Spinal cord (tissue), 10 donors: Measurements from ENCODE around the gene SERBP1. TPM values are rescaled to one million over a fixed set of nuclear protein-coding genes. Genes with fewer than 3 reads are reported as not detected.

Source experiments
- DNase-seq, 6 donors: peaks; one replicate each; pipeline versions ENCODE4 v3.0.0 to v3.0.0-alpha.2; 2013 to 2015; ENCODE audit warnings: low spot score in 6 of 6, low read depth in 4 of 6
- H3K27ac ChIP-seq: one replicate; pipeline ENCODE4 v1.5.1; 2013; ENCODE audit warnings: low read depth, low read length, control low read depth
- H3K27me3 ChIP-seq: one replicate; pipeline ENCODE4 v1.6.1; 2013; ENCODE audit warnings: low read length; ENCODE audit not compliant: control insufficient read depth, insufficient read depth
- H3K36me3 ChIP-seq: one replicate; pipeline ENCODE4 v1.6.1; 2013; ENCODE audit warnings: low read length; ENCODE audit not compliant: control insufficient read depth, insufficient read depth
- H3K4me1 ChIP-seq: one replicate; pipeline ENCODE4 v1.6.1; 2013; ENCODE audit warnings: low read length; ENCODE audit not compliant: control insufficient read depth, insufficient read depth
- H3K4me3 ChIP-seq: one replicate; pipeline ENCODE4 v1.5.1; 2013; ENCODE audit warnings: low read depth, low read length, control low read depth
- H3K9me3 ChIP-seq: one replicate; pipeline ENCODE4 v1.6.1; 2013; ENCODE audit warnings: low read length; ENCODE audit not compliant: control insufficient read depth, insufficient read depth
- WGBS: methylation state at CpG from one replicate; pipeline ENCODE4 v1.1.5; 2013; ENCODE audit warnings: missing lambda C conversion rate; ENCODE audit not compliant: insufficient coverage; 5-methylcytosine and 5-hydroxymethylcytosine counted together
- long read RNA-seq, 4 donors: transcript quantifications; one replicate each; lab custom pipeline, GENCODE V29; 2026
- polyA plus RNA-seq, 2 donors: library from polyadenylated mRNA; unstranded; fragments of 120-200 nt; gene quantifications; one replicate each; pipeline ENCODE4 v1.2.1, GENCODE V29; 2013; ENCODE audit not compliant: insufficient read length in 2 of 2
- total RNA-seq, 2 donors: library from RNA; depleted of rRNA in 1 of 2; stranded (reverse); fragments of 120-200 nt in 1 of 2; fragments of >200 nt in 1 of 2; gene quantifications; one replicate each; pipeline versions ENCODE4 v1.2.3 to v1.2.4, GENCODE V29; 2013 to 2014
- donor health status: healthy.

Gene SERBP1
- total RNA-seq = 100 to 1,000 TPM; 161 to 162 TPM
- polyA plus RNA-seq = 100 to 1,000 TPM; 238 to 267 TPM
- long read RNA-seq, donor 1, full-length matches to known transcripts = 108 of 182 reads
- long read RNA-seq, donor 1, partial matches to known transcripts = 74 of 182 reads
- long read RNA-seq, donor 1, other reads (novel, unspliced or antisense) = 0 of 182 reads
- long read RNA-seq, donor 2, full-length matches to known transcripts = 27 of 56 reads
- long read RNA-seq, donor 2, partial matches to known transcripts = 29 of 56 reads
- long read RNA-seq, donor 2, other reads (novel, unspliced or antisense) = 0 of 56 reads
- long read RNA-seq, donor 3, full-length matches to known transcripts = 41 of 116 reads
- long read RNA-seq, donor 3, partial matches to known transcripts = 75 of 116 reads
- long read RNA-seq, donor 3, other reads (novel, unspliced or antisense) = 0 of 116 reads
- long read RNA-seq, donor 4, full-length matches to known transcripts = 120 of 310 reads
- long read RNA-seq, donor 4, partial matches to known transcripts = 190 of 310 reads
- long read RNA-seq, donor 4, other reads (novel, unspliced or antisense) = 0 of 310 reads

DNA sequence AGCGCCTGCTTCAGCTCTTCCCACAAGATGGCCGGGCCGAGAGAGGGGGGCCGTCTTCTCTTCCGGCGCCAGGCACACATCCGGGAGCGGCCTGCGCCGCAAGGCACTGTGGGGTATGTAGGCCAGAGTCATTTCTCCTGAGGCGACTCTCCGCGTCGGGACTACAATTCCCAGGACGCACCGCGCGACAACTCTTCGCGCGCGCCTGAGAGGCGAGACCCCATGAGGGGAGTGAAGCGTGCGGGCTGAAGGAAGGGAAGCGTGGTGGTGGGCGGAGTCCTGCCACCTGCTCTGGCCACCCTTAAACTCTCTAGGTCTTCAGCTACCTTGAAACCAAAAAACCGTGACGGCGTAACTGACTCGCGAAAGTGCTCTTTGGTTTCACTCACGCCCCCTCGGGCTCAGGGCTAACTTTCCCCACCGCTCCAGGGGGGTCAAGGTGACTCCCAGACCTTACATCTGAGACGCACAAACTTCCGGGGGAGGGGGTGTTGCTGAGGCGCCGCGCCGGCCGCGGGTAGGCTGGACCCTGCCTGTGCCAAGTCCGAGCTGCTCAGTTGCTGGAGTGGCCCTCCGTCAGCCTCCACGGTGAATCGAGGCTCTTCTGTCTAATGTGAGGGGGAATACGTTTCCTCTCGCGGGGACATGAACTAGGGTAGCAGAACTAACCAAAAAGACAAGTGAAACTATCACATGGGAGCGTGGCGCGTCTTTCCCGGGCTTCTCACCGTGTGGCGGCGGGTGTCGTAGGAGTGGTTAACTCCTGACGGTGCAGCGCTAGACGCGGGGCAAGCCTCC, at the start of gene SERBP1:
Gene SERBP1 (minus strand): TSS at position 45 of the 798 bp plus-strand sequence. CDS start 102 bp downstream, outside the sequence.
- peak within 1 kb of the TSS; percentile 93 for H3K27ac ChIP-seq
- H3K36me3 ChIP-seq = peaks cover 3% of the 10 kb centered on the region
- under 1% methylated on average over 46 of the region's 62 CpGs for WGBS
- H3K9me3 ChIP-seq = no peaks in the 10 kb centered on the region
- peak; percentile 91 to 99 (median 94) for DNase-seq
- no peaks in the 10 kb centered on the region for H3K27me3 ChIP-seq
- H3K4me1 ChIP-seq = peaks cover 4% of the 10 kb centered on the region
- H3K4me3 ChIP-seq = peak within 1 kb of the TSS; percentile 98

DNA sequence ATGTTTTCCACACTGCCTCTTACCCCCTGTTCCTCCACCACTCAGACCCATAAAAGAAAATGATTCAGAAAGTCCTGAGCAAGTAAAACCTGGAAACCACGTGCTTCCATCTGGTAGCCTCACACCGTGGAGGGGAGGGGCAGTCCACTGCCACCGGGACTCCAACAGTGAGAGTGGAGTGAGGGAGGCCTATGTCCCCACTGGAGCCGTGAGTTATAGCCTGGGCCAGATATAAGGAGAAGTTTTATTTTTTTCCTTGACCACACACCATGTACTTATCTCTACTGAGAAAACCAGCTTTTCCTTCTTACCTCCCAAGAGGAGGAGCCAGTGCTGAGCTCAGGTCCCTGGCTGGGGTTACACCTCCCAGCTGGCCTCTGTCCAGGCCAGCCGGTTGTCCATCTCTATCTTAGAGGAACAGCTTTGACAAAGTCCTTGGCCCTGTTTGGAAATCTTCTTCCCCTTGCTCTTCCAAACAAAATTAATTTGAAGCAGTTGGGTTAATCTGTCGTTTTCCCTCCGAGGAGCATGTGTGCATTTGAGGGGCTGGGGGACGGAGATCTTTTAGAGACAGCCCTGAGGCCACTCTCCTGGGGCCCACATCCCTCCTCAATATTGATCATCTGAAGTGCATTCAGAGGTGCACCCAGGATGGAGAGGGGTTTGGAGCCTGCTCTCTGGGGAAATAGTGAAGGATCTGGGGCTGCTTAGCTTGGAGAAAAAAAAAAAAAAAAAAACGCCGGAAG, 49.1 kb upstream of the SERBP1 start:
- H3K4me3 ChIP-seq = no peak overlapping the region
- WGBS = 37% methylated on average over 4 of the region's 10 CpGs
- no peaks in the 10 kb centered on the region for H3K36me3 ChIP-seq
- no peaks in the 10 kb centered on the region for H3K9me3 ChIP-seq
- no peak for DNase-seq
- H3K27ac ChIP-seq = peak overlapping the region; percentile 25
- peaks cover 3% of the 10 kb centered on the region for H3K4me1 ChIP-seq
- no peaks in the 10 kb centered on the region for H3K27me3 ChIP-seq

DNA sequence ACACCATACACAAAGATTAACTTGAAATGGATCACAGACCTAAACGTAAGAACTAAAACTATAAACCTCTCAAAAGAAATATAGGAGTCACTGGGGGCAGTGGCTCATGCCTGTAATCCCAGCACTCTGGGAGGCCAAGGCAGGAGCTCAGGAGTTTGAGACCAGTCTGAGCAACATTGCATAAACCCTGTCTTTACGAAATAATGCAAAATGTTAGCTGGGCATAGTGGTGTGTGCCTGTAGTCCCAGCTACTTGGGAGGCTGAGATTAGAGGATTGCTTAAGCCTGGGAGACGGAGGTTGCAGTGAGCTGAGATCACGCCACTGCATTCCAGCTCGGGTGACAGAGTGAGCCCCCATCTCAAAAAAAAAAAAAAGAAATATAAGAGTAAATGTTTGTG, 46.7 kb upstream of the SERBP1 start:
- no peak overlapping the region for H3K4me3 ChIP-seq
- H3K27ac ChIP-seq = no peak overlapping the region
- 87% methylated on average over 2 of the region's 5 CpGs for WGBS
- H3K36me3 ChIP-seq = no peaks in the 10 kb centered on the region
- H3K27me3 ChIP-seq = no peaks in the 10 kb centered on the region
- H3K9me3 ChIP-seq = no peaks in the 10 kb centered on the region
- H3K4me1 ChIP-seq = peaks cover 3% of the 10 kb centered on the region
- no peak for DNase-seq

DNA sequence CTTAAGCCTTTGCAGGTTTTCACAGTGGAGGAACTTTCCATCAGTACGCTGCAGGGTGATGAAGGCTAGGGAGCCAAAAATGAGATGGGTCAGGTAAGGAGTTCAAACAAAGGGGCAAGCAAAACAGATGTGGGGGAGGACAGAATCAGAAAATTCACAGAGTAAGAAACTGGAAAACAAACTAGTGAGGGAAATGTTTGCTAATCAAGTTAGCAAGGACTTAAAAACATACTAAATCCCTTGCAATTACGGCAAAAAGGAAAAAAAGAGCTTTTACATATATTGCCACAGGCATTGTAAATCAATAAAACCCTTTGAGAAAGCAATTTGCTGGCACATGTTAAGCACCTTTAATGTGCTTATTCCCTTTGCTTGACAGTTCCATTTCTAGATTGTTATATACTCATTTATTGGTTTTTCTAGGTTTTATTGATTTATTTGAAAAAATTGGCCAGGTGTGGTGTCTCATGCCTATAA, 45.8 kb upstream of the SERBP1 start:
- H3K27me3 ChIP-seq = no peaks in the 10 kb centered on the region
- DNase-seq = no peak
- no peak overlapping the region for H3K4me3 ChIP-seq
- 56% methylated on average over 1 of the region's 2 CpGs for WGBS
- no peak overlapping the region for H3K27ac ChIP-seq
- H3K36me3 ChIP-seq = no peaks in the 10 kb centered on the region
- peaks cover 3% of the 10 kb centered on the region for H3K4me1 ChIP-seq
- H3K9me3 ChIP-seq = no peaks in the 10 kb centered on the region

DNA sequence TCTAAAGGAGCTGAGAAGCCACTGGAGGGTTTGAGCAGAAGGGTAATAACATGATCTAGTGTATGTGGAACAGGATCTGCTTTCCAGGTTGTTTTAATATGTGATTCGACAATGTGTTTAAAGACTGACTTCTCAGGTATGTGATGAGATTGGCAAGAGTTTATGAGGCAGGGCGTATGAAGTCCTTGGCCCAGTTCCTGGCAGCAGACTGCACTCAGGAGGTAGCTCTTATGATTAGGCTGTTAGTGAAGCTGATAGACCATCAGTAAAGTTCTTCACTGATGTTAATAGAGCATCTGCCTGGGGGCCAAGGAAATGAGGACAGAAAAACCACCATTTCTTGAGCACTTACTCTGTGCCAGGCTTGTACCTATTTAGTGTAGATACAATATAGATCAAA, 41.9 kb upstream of the SERBP1 start:
- H3K4me3 ChIP-seq = no peak overlapping the region
- H3K27me3 ChIP-seq = no peaks in the 10 kb centered on the region
- H3K4me1 ChIP-seq = peaks cover 2% of the 10 kb centered on the region
- H3K36me3 ChIP-seq = no peaks in the 10 kb centered on the region
- H3K9me3 ChIP-seq = no peaks in the 10 kb centered on the region
- DNase-seq = no peak
- WGBS = 89% methylated on average over 2 of the region's 2 CpGs
- no peak overlapping the region for H3K27ac ChIP-seq

DNA sequence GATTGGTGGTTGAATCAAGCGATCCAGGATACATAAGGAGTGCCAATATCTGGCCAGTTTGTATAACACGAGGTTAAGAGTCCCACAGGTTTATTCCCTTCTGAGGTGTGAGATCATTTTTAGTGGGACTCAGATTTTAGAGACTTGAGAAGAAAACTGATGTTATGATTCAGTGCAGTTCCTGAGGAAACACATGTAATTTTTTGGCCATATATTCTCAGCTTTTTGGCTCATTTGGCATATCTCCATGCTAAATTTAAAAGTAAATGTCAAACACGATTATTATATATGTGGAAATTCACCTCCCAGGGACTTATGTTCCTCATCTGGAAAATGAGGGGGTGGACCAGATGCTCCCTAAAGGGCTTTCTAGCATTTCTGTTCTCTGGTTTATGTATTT, 39.2 kb upstream of the SERBP1 start:
- no peak for DNase-seq
- Histone ChIP-seq H3K9me3 (no peaks in the 10 kb centered on the region), H3K27me3 (no peaks in the 10 kb centered on the region), H3K4me3 (no peak overlapping the region), H3K27ac (no peak overlapping the region), H3K4me1 (peaks cover 6% of the 10 kb centered on the region), H3K36me3 (no peaks in the 10 kb centered on the region)
- WGBS = 91% methylated on average over 2 of the region's 3 CpGs

DNA sequence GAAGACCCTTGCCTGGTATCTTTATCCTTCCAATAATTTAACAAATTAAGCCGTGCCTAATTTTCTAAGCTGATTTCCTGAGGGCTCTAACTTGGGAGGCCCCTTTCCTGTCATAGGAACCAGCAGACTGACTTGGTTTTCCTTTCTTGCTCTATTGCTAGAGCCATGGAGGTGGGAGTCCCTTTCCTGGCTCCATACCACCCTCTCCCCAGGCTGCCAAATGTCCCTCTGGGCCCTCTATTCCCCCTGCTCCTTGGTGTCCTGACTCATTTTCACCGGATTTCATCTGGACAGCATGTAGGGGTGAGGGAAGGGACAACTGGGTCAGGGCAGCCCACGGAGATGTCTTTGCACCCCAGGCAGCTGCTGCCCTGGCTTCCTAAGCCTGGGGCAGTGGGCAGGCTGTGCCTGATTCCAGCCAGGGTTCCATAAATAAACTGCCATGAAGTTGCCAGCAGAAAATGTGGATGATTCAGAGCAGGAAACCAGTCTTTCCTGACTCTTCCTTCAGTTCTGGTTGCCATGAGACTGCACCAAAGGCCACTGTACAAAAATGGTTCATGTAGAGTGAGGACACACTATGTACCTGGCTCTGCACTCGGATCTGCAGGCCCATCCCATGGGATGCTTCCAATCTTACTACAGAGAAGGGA, 38.0 kb upstream of the SERBP1 start:
- Histone ChIP-seq H3K27ac (no peak overlapping the region), H3K36me3 (no peaks in the 10 kb centered on the region), H3K9me3 (no peaks in the 10 kb centered on the region), H3K27me3 (no peaks in the 10 kb centered on the region), H3K4me1 (peaks cover 6% of the 10 kb centered on the region), H3K4me3 (no peak overlapping the region)
- WGBS = 50% methylated on average over 1 of the region's 4 CpGs
- DNase-seq = no peak

DNA sequence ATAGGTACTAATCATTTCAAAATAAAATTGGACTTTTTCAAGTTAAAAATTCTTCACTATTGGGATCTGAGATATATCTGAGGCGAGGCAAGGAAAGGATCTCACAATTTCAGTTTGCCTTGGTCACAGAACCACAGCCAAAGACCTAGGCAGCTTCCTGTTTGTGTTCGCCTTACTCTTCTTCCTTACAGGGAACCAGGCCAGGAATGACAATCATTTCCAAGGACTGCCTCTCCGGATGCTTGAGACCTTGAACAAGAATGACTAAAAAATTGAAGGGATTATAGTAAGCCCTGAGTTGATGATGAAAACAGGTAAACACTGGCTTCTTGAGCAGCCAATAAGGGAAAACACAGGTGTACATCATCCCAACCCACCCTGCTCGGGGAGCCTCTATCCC, 35.2 kb upstream of the SERBP1 start:
- peaks cover 6% of the 10 kb centered on the region for H3K4me1 ChIP-seq
- WGBS = no CpG with 5 or more reads among the region's 4 CpGs
- H3K4me3 ChIP-seq = no peak overlapping the region
- no peak overlapping the region for H3K27ac ChIP-seq
- no peaks in the 10 kb centered on the region for H3K27me3 ChIP-seq
- DNase-seq = peak in 1 of 6 donors; percentile 20
- no peaks in the 10 kb centered on the region for H3K9me3 ChIP-seq
- no peaks in the 10 kb centered on the region for H3K36me3 ChIP-seq

DNA sequence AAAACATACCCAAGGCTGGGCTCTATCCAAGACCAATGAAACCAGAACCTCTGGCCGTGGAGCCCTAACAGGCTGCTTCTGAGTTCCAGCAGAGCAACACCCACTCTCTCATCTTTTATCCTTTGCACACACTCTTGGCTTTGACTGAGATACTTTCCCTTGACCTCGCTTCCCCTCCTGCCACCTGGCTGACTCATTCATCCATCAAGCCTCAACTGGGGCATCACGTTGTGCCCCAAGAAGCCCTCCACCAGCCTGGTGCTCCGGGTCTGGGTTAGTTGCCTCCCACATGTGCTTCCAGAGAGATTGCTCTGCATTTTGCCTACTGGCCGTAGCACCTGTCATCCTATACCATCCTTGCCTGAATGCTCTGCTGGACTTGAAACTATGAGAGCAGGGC, 34.5 kb upstream of the SERBP1 start:
- no peaks in the 10 kb centered on the region for H3K27me3 ChIP-seq
- H3K36me3 ChIP-seq = no peaks in the 10 kb centered on the region
- no peak overlapping the region for H3K4me3 ChIP-seq
- WGBS = 88% methylated on average over 5 of the region's 5 CpGs
- H3K4me1 ChIP-seq = peaks cover 6% of the 10 kb centered on the region
- no peak overlapping the region for H3K27ac ChIP-seq
- no peaks in the 10 kb centered on the region for H3K9me3 ChIP-seq
- no peak for DNase-seq
